ENCODE data around the gene IL15RA. TPM values are rescaled to one million over a fixed set of nuclear protein-coding genes. Genes with fewer than 3 reads are reported as not detected.

Gene IL15RA
- total and polyA plus RNA-seq, 10 of the 15 experiments (the other 5 are each of a cell fraction or from before 2014, with no cell fraction given), result 2.0 to 14.8 (median 12.1) TPM

DNA sequence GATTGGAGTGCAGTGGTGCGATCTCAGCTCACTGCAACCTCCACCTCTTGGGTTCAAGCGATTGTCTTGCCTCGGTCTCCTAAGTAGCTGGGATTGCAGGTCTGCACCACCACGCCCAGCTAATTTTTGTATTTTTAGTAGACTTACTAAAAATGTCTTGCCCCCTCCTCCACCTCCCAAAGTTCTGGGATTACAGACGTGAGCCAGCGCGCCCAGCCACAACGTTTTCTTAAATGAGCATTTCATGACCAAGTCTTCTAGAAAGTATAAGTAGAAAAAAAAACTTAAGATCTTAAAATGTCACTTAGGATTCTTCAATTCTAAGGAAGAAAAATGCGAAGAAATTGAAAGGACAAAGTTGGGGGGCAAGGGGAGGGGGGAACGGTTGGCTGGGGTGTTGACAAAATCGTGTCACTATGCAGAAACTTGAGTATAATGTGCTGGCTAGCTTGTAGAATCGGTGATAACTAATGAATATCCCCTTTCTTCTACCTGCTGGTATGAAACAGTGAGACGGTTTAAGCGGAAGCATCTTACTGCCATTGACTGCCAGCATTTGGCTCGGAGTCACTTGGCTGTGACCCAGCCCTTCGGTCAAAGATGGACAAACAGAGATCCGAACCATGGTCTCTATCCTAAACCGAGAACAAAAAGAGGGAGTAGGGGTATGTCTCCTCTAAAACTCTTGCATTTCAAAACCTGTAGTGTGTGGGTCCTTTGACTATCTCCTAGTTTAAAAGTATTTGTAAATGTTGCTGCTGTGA, 74.7 kb downstream of the IL15RA start (continued):
- TF ChIP-seq, protein P1, sequence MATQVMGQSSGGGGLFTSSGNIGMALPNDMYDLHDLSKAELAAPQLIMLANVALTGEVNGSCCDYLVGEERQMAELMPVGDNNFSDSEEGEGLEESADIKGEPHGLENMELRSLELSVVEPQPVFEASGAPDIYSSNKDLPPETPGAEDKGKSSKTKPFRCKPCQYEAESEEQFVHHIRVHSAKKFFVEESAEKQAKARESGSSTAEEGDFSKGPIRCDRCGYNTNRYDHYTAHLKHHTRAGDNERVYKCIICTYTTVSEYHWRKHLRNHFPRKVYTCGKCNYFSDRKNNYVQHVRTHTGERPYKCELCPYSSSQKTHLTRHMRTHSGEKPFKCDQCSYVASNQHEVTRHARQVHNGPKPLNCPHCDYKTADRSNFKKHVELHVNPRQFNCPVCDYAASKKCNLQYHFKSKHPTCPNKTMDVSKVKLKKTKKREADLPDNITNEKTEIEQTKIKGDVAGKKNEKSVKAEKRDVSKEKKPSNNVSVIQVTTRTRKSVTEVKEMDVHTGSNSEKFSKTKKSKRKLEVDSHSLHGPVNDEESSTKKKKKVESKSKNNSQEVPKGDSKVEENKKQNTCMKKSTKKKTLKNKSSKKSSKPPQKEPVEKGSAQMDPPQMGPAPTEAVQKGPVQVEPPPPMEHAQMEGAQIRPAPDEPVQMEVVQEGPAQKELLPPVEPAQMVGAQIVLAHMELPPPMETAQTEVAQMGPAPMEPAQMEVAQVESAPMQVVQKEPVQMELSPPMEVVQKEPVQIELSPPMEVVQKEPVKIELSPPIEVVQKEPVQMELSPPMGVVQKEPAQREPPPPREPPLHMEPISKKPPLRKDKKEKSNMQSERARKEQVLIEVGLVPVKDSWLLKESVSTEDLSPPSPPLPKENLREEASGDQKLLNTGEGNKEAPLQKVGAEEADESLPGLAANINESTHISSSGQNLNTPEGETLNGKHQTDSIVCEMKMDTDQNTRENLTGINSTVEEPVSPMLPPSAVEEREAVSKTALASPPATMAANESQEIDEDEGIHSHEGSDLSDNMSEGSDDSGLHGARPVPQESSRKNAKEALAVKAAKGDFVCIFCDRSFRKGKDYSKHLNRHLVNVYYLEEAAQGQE (IDR thresholded peaks at IDR 0.05; ENCODE audit: low read depth, low read length), result no peak
- TF ChIP-seq RUNX3 (IDR thresholded peaks at IDR 0.05; ENCODE audit: low read length) (no peak), ZNF207 (IDR thresholded peaks at IDR 0.05; ENCODE audit: borderline replicate concordance) (no peak), ZNF384 (IDR thresholded peaks at IDR 0.05; ENCODE audit: borderline replicate concordance, low read depth, low read length) (no peak), SMAD1 (IDR thresholded peaks at IDR 0.05; ENCODE audit: low read depth, partially characterized antibody) (no peak)
- TF ChIP-seq, protein P2, sequence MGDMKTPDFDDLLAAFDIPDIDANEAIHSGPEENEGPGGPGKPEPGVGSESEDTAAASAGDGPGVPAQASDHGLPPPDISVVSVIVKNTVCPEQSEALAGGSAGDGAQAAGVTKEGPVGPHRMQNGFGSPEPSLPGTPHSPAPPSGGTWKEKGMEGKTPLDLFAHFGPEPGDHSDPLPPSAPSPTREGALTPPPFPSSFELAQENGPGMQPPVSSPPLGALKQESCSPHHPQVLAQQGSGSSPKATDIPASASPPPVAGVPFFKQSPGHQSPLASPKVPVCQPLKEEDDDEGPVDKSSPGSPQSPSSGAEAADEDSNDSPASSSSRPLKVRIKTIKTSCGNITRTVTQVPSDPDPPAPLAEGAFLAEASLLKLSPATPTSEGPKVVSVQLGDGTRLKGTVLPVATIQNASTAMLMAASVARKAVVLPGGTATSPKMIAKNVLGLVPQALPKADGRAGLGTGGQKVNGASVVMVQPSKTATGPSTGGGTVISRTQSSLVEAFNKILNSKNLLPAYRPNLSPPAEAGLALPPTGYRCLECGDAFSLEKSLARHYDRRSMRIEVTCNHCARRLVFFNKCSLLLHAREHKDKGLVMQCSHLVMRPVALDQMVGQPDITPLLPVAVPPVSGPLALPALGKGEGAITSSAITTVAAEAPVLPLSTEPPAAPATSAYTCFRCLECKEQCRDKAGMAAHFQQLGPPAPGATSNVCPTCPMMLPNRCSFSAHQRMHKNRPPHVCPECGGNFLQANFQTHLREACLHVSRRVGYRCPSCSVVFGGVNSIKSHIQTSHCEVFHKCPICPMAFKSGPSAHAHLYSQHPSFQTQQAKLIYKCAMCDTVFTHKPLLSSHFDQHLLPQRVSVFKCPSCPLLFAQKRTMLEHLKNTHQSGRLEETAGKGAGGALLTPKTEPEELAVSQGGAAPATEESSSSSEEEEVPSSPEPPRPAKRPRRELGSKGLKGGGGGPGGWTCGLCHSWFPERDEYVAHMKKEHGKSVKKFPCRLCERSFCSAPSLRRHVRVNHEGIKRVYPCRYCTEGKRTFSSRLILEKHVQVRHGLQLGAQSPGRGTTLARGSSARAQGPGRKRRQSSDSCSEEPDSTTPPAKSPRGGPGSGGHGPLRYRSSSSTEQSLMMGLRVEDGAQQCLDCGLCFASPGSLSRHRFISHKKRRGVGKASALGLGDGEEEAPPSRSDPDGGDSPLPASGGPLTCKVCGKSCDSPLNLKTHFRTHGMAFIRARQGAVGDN (IDR thresholded peaks at IDR 0.05), result no peak
- TF ChIP-seq, protein P3, sequence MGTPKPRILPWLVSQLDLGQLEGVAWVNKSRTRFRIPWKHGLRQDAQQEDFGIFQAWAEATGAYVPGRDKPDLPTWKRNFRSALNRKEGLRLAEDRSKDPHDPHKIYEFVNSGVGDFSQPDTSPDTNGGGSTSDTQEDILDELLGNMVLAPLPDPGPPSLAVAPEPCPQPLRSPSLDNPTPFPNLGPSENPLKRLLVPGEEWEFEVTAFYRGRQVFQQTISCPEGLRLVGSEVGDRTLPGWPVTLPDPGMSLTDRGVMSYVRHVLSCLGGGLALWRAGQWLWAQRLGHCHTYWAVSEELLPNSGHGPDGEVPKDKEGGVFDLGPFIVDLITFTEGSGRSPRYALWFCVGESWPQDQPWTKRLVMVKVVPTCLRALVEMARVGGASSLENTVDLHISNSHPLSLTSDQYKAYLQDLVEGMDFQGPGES (IDR thresholded peaks at IDR 0.05), result no peak
- TF ChIP-seq, protein P4, sequence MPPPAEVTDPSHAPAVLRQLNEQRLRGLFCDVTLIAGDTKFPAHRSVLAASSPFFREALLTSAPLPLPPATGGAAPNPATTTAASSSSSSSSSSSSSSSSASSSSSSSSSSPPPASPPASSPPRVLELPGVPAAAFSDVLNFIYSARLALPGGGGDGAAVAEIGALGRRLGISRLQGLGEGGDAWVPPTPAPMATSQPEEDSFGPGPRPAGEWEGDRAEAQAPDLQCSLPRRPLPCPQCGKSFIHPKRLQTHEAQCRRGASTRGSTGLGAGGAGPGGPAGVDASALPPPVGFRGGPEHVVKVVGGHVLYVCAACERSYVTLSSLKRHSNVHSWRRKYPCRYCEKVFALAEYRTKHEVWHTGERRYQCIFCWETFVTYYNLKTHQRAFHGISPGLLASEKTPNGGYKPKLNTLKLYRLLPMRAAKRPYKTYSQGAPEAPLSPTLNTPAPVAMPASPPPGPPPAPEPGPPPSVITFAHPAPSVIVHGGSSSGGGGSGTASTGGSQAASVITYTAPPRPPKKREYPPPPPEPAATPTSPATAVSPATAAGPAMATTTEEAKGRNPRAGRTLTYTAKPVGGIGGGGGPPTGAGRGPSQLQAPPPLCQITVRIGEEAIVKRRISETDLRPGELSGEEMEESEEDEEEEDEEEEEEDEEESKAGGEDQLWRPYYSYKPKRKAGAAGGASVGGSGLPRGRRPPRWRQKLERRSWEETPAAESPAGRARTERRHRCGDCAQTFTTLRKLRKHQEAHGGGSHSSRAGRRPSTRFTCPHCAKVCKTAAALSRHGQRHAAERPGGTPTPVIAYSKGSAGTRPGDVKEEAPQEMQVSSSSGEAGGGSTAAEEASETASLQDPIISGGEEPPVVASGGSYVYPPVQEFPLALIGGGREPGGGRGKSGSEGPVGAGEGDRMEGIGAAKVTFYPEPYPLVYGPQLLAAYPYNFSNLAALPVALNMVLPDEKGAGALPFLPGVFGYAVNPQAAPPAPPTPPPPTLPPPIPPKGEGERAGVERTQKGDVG (CRISPR knock-in tag; IDR thresholded peaks at IDR 0.05), result no peak

Measured in GM12878 (cell line).